HG03039 (cell line): ENCODE measurements around the gene ROCK2.

ENCODE experiments used
- ATAC-seq: cut with Tn5 transposase; IDR thresholded peaks from one replicate; pipeline ENCODE4 v1.9.1; 2021; ENCODE audit warnings: mild to moderate bottlenecking, moderate library complexity; ENCODE audit not compliant: unreplicated experiment

ROCK2 gene

DNA sequence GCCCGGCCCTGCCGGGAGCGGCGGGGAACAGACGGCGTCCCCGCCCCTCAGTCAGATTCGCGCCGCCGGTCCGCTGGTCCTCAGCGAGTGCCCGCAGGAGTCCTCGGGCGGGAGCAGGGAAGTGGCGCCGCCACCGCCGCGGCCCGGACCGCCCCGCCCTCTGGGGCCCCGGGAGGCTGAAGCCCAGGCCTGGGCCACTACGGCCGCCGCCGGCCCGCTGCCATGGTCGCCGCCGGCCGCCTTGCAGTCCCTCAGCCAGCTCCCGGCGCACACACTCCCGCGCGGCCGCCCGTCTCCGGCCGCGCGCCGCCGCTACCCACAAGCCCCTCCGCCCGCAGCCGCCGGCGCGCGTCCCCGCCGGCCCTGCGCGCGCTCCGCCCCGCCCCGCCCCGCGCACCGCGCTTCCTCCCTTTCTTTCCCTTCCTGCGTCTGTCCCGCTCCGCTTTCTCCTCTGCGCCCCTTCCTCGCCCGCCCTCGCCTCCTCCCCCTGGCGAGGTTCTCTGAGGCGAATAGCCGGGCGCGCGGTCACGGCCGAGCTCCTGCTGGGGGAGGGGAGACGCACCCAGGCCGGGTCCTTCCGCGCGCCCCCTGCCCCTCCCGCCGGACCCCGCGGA, at the start of gene ROCK2:
TSS of gene ROCK2 (minus strand) at position 295 of the 614 bp plus-strand sequence. CDS start 500 bp downstream, outside the sequence.
- ATAC-seq, result peak; percentile 73

DNA sequence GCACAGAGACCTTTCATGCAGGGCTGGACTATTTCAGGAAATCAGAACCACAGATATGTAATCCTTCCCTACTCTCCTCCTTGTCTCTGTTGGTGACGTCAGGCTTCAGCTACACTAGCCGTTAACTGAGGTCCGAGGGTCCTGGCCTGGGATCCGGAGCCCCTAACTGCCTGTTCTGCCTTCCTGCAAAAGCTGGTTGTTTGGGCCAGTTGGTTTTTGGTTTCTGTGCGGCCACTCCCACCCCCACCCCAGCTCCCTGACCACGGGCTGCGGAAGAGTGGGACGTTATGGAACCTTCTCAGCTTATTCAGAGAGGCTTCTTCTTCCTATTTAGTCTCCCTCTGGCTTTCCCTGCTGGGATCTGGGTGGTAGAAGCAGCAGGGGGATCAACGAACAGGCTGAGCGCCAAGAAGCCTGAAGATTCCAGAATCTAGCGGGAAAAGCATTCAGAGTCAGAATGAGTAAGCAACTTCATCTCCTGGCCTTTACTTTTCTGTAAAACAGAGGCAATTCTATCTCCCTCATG, 49.3 kb upstream of the ROCK2 start:
- no peak for ATAC-seq

DNA sequence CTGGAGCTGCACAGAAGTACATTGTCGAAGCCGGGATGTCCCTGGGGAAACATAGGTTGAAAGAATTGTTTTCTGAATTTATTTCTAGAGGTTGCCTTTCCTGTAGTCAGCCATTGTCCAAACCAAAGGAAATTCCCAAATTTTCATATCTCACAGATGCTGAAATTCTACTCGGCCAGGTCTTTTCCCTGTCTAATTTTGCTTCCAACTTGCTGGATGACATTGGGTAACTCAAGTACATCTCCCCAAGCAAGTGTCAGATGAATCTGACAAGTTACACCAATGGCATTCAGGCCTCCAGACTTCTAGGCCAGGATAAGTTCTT, 47.5 kb upstream of the ROCK2 start:
- ATAC-seq, result no peak

- no peak for ATAC-seq
These were observed 45.9 kb upstream of the ROCK2 start for GRCh38 chr2:11390399-11390658.

DNA sequence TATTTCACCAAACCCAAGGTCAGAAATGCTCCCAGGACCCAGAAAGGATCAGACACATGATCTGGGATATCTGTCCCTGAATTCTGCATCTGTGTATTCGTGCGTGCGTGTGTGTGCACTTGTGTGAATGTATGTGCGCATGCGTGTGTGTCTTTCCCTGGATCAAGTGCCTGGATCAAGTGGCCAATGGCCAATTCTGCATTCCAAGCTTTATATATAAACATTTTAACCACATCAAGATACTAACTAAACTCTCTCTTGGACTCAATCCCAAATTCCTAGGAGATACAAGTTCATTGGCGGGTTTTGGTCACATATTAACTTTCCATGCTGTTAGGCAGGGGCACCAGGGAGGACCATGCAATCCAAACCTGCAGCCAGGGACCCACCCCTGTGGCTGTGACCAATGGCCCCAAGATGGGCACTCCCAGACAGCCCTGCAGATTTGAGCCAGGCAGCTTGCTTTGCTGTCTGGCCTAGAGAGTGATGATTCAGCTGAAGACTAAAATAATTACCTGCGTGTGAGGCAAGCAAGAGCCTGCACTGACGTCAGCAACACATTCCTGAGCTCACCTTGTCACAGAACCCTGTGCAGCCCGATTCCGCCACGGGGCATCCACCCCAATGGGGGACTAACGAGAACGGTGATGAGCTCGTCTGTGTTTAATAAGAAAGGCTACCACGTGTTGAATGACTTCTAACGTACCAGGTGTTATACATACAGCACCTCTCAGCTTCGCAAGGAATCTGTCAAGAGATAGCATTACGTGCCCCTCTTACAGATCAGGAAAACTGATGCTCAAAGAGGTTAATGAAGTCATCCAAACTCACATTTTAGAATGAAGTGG, 45.3 kb upstream of the ROCK2 start:
- ATAC-seq, result no peak

DNA sequence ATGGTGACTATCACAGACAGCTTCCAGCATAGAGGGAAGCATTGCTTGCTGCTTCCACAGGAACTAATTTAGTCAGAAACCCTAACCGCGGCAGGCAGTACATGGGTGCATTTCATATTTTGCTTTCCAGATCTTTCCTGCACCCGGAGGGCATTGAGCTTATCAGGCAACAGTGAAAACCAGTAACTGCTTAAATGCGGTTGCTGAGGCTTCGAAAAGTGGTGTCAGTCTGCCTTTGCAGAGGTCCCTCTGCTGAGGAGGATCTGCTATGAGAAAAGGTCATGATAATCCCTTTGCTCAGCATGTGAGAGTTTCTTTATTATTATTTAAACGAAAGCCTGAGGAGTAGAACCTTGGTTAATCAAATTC, 44.6 kb upstream of the ROCK2 start:
- no peak for ATAC-seq

- ATAC-seq, result no peak
These were observed 44.0 kb upstream of the ROCK2 start for GRCh38 chr2:11388262-11389051.

GRCh38 chr2:11387843-11388242, 43.4 kb upstream of the ROCK2 start:
- no peak for ATAC-seq

GRCh38 chr2:11387100-11387390, 42.6 kb upstream of the ROCK2 start:
- ATAC-seq, result no peak

DNA sequence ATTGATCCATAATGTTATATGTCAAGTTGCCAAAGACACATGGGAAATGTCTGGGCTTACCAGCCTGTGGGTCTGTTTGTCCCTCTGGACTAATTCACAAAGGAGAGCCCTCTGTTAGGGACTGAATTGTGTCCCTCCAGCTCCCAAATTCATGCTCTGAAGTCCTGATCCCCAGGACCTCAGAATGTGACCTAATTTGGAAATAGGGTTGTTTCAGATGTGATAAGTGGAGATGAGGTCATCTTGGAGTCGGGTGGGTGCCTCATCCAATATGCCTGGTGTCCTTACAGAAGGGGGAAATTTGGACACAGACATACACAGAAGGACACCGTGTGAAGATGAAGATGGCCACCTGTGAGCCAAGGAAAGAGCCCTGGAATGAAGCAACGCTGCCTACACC, 41.4 kb upstream of the ROCK2 start:
- no peak for ATAC-seq

- no peak for ATAC-seq
These were observed 40.8 kb upstream of the ROCK2 start for GRCh38 chr2:11385216-11385615.

- ATAC-seq, result no peak
These were observed 35.1 kb upstream of the ROCK2 start for GRCh38 chr2:11379558-11379957.

DNA sequence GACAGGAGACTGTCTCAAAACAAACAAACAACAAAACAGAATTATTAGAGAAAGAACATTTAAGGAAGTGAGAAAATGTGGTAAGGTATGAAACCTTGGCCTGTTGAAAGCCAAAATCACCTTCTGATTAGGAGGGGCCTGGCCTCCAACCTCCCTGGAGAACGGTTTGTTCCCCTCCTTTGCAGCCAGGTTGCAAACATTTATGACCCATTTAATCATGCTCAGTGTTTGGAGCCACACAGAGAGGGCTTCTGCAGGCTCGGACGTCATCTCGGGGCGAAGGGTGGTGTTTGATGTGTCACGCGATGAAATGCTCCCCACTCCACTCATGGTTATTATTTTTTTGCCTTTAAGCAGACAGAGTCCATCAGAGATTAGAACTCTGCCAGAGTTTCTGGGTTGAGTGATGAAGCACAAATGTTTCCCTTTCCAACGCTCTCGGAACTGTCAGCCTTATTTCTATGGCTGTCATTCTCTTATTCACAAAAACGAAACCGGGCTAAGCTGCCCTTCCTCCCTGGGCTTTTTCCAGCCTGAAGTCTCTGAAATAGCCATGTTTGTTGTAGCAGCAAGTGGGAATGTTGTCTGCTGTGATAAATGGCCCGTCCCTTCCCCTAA, 33.6 kb upstream of the ROCK2 start:
- ATAC-seq, result peak; percentile 78

DNA sequence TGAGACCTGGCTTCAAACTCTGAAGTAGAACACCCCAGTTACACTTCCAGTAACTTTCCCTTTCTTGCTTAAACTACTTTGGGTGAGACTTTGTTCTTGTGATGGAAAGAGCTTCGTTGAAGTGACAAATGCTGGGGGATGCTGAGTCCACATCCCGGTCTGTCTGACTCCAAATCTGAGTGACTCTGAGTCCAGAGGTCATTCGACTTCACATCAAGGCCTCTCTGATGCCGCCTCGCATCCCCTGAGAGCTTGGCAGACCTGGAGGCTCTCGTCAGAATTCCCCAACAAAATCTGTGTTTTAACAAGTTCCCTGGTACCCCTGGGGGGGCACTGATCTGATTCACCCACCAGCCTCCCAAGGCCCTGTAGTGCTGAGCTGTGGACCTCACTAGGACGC, 31.6 kb upstream of the ROCK2 start:
- no peak for ATAC-seq

DNA sequence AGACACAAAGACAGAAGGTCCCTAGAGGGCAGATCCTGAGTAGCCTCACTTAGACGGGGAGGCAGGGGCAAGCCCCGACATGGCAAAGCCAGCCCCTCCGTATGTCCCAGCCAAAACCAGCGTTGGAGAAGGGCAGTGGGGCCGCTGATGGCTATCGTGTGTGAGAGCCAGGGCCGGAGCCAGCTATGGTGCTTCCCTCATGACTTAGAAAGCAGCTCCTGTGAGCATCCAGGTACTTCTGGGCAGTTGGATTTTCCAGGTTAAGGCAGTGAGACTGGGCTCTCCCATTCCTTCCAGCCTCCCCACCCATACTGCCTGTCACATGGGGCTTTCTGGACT, 31.2 kb upstream of the ROCK2 start:
- ATAC-seq, result no peak

GRCh38 chr2:11375025-11375688, 30.7 kb upstream of the ROCK2 start:
- ATAC-seq, result no peak

DNA sequence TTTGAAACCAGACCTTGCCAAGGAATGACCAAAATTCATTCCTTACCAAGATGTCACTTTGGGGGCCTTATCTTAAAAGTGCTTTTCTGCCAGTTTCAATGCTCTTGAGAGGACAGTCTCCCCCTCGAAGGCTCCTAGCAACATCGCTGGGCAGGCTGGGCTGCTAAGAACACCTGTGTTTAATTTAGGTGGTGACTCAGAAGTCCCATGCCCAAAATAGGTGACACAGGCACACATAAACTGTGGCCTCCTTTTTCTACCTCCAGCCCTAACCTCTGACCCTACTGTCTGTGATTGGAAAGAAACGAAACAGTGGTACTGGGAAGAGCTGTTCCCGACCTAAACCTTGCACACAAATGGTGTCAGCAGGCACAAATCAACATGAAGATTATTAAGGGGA, 28.7 kb upstream of the ROCK2 start:
- no peak for ATAC-seq

DNA sequence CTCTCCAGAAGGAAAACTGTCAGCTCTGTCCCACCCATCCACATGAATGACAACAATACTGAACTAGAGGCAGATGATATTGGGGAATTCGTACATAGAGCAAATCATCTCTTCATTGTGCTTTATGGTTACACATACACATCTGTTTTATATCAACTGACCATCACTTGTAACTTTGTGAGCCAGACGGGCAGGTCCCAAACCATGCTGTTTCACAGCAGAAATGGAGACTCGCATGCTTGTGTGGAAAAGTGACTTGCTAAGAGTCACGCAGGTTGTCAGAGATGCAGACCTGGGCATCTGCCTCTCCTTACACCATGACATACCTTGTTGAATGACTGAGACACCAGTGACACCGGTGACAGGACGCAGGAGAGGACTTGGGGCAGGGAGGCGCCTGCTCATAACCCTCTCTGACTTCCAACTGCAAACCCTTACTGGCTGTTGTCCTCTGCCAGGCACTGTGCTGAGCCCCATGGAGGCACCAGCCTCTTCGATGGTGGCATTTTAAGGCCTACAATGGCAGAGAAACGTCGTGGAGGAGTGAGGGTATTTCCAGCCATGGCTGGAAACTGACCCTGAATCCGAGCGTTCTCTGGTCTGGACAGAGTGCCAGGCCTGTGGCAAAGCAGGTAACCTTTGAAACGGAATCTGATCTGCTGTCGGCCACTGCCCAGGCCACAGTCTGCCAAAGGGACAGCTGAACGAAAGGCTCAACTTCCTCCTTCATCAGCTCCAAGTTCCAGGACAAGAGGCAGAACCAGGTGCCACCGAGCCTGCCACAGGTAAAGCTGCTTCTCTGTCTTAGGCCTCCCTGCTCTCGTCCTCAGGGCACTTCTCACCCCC, 26.9 kb upstream of the ROCK2 start:
- no peak for ATAC-seq

DNA sequence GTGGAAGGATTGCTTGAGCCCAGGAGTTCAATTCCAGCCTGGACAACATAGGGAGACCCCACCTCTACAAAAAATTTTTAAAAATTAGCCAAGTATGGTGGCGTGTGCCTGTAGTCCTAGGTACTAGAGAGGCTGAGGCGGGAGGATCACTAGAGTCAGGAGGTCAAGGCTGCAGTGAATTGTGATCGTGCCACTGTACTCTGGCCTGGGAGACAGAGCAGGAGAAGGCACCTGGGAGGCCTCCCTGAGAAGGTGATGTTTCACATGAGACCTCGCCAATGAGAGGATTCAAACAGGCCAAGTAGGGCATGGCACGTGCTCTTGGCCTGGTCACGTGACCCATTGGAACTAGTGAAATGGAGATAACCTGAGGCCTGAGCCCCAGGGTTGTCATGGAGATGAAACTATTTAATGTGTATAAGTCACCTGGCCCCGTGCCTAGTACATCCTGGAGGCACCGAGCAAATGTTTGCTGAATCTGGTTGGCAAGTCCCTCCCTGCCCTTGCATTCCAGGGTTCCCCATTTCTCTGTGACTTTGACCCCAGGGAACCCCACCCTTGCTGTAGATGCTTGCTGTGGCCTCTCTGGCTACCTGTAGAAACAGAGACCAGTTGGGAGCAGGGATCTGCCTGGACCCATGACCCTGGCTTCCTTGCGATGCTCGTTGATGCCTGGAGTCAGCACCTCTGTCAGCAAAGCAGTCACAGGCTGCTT, 26.1 kb upstream of the ROCK2 start:
- ATAC-seq, result no peak

DNA sequence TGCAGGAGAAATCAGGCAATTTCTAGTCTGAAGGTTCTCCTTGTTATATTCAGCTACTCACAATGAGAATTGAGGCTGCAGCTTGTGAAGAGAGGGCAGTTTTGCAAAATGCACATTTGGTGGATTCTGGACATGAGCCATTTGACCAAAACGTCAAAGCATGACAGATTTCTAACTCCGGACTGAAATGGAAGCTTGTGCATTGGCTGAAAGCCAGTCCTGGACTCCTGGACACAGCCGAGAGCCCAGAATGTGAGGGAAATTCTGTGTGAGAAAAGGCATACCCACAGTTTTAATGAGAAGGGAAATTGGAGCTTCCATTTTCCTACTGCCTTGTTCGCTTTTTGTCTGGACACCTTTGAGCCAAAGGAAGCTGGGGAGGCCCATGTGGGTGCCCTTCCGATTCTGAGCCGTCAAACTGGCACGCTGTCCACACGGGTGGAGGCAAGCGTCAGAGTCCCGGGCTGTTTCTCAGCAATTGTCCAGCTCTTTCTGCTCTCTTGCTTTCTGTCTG, 23.7 kb upstream of the ROCK2 start:
- ATAC-seq, result no peak
